H1 (cell line): ENCODE data around the gene TNIK. TPM values are rescaled to one million over a fixed set of nuclear protein-coding genes. Genes with fewer than 3 reads are reported as not detected.

Experiments used
- CTCF ChIA-PET: fragments of 300-600 bp; sonication (Branson Sonifier 250); formaldehyde crosslinking; loops from one replicate; lab custom pipeline; 2021; ENCODE audit not compliant: partially characterized antibody; lab: Charles Lee
- POLR2A ChIA-PET: fragments of 300-600 bp; sonication (Branson Sonifier 250); formaldehyde crosslinking; loops from one replicate; lab custom pipeline; 2021; ENCODE audit warnings: inconsistent platforms; ENCODE audit not compliant: partially characterized antibody; lab: Charles Lee
- DNase-seq, 2 experiments: peaks; one replicate each; pipeline versions ENCODE4 v3.0.0 to v3.0.0-alpha.2; 2010 to 2022; ENCODE audit warnings: low spot score in 2 of 2, low read depth in 1 of 2, mixed read lengths in 1 of 2
- FAIRE-seq: peaks from 2 replicates; lab custom pipeline; 2011; peaks lifted over from hg19 to GRCh38; lab: Jason Lieb, UNC
- H2AFZ ChIP-seq: 2 replicates; pipeline ENCODE4 v1.8.1; 2012; ENCODE audit warnings: low read length, inconsistent platforms
- H2AK5ac ChIP-seq: 2 replicates; pipeline ENCODE4 v1.6.1; 2013; ENCODE audit warnings: low read depth, low read length
- H2BK120ac ChIP-seq: replicated peaks from 2 replicates; pipeline ENCODE3; 2013; ENCODE audit warnings: low read depth, low read length, inconsistent platforms
- H2BK12ac ChIP-seq: 2 replicates; pipeline ENCODE4 v1.6.1; 2013; ENCODE audit warnings: low read depth, low read length
- H2BK15ac ChIP-seq: 2 replicates; pipeline ENCODE4 v1.6.1; 2013; ENCODE audit warnings: low read length
- H2BK20ac ChIP-seq: 2 replicates; pipeline ENCODE4 v1.6.1; 2013; ENCODE audit warnings: low read length
- H2BK5ac ChIP-seq: 2 replicates; pipeline ENCODE4 v1.6.1; 2013; ENCODE audit warnings: low read depth, low read length
- H3K14ac ChIP-seq: 2 replicates; pipeline ENCODE4 v1.6.1; 2013; ENCODE audit warnings: inconsistent platforms; ENCODE audit not compliant: insufficient read length
- H3K18ac ChIP-seq: 2 replicates; pipeline ENCODE4 v1.6.1; 2013; ENCODE audit warnings: low read length; ENCODE audit errors: extremely low read depth
- H3K23ac ChIP-seq: 2 replicates; pipeline ENCODE4 v1.6.1; 2013; ENCODE audit warnings: inconsistent platforms; ENCODE audit not compliant: insufficient read length
- H3K23me2 ChIP-seq: 2 replicates; pipeline ENCODE4 v1.6.1; 2013; ENCODE audit warnings: low read depth, low read length
- H3K27ac ChIP-seq: 2 replicates; pipeline ENCODE4 v1.6.1; 2011; ENCODE audit warnings: low read depth, low read length, inconsistent platforms
- H3K27me3 ChIP-seq, 4 experiments: replicated peaks in 1 of 4; 1 replicate in 1 of 4; 2 replicates in 3 of 4; pipeline versions ENCODE4 v1.6.1 to v1.8.1; 2011 to 2013; ENCODE audit warnings: low read length in 3 of 4, mild to moderate bottlenecking in 3 of 4, inconsistent platforms in 2 of 4, mixed read lengths in 2 of 4, moderate library complexity in 1 of 4; ENCODE audit not compliant: control insufficient read depth in 3 of 4, insufficient read depth in 3 of 4; ENCODE audit errors: extremely low read depth in 1 of 4
- H3K36me3 ChIP-seq, 4 experiments: 2 replicates each; pipeline versions ENCODE4 v1.6.1 to v1.8.1; 2011 to 2013; ENCODE audit warnings: mild to moderate bottlenecking in 4 of 4, low read length in 3 of 4, moderate library complexity in 2 of 4, control low read depth in 1 of 4, inconsistent platforms in 1 of 4; ENCODE audit not compliant: insufficient read depth in 4 of 4, control insufficient read depth in 2 of 4
- H3K4ac ChIP-seq: replicated peaks from 2 replicates; pipeline ENCODE3; 2013; ENCODE audit warnings: low read length, low read depth, mixed read lengths, inconsistent platforms; ENCODE audit not compliant: insufficient read length
- H3K4me1 ChIP-seq, 4 experiments: replicated peaks in 1 of 4; 1 replicate in 1 of 4; 2 replicates in 3 of 4; pipeline versions ENCODE4 v1.6.1 to v1.8.1; 2011 to 2013; ENCODE audit warnings: low read length in 3 of 4, inconsistent platforms in 2 of 4, mixed read lengths in 1 of 4; ENCODE audit not compliant: insufficient read depth in 4 of 4, control insufficient read depth in 3 of 4
- H3K4me2 ChIP-seq, 2 experiments: 2 replicates each; pipeline versions ENCODE4 v1.6.1 to v1.8.1; 2011 to 2013; ENCODE audit warnings: low read depth in 2 of 2, low read length in 2 of 2, control low read depth in 1 of 2, inconsistent platforms in 1 of 2, mild to moderate bottlenecking in 1 of 2; ENCODE audit not compliant: insufficient read depth in 1 of 2
- H3K4me3 ChIP-seq, 4 experiments: fragments of 200-600, 300-600 bp in 1 of 4; sonication (generic), shearing (Covaris generic), sonication (Bioruptor Twin) in 1 of 4; 2 replicates each; pipeline versions ENCODE4 v1.5.1 to v1.8.1; 2011 to 2016; ENCODE audit warnings: low read length in 4 of 4, low read depth in 3 of 4, control low read depth in 2 of 4, inconsistent platforms in 2 of 4, mild to moderate bottlenecking in 2 of 4, mixed read lengths in 1 of 4, moderate library complexity in 1 of 4; ENCODE audit not compliant: insufficient read depth in 2 of 4; ENCODE audit errors: extremely low read depth in 1 of 4
- H3K56ac ChIP-seq: replicated peaks from 2 replicates; pipeline ENCODE3; 2013; ENCODE audit warnings: low read depth, mild to moderate bottlenecking, mixed read lengths, low read length, inconsistent platforms; ENCODE audit not compliant: insufficient read length
- H3K79me1 ChIP-seq: 2 replicates; pipeline ENCODE4 v1.6.1; 2013; ENCODE audit warnings: low read depth, low read length, control low read depth
- H3K79me2 ChIP-seq, 2 experiments: 2 replicates each; pipeline versions ENCODE4 v1.6.1 to v1.8.1; 2012 to 2013; ENCODE audit warnings: low read length in 2 of 2, mild to moderate bottlenecking in 2 of 2, inconsistent platforms in 1 of 2; ENCODE audit not compliant: insufficient read depth in 2 of 2, control insufficient read depth in 1 of 2
- H3K9ac ChIP-seq, 4 experiments: replicated peaks in 1 of 4; 1 replicate in 1 of 4; 2 replicates in 3 of 4; pipeline versions ENCODE4 v1.6.1 to v1.8.1; 2011 to 2013; ENCODE audit warnings: low read depth in 3 of 4, low read length in 3 of 4, control low read depth in 2 of 4, mild to moderate bottlenecking in 2 of 4, moderate library complexity in 2 of 4, inconsistent platforms in 1 of 4; ENCODE audit errors: extremely low read depth in 1 of 4
- H3K9me3 ChIP-seq, 2 experiments: 2 replicates each; pipeline versions ENCODE4 v1.6.1 to v1.8.1; 2012 to 2013; ENCODE audit warnings: mild to moderate bottlenecking in 2 of 2, moderate library complexity in 2 of 2, control low read depth in 1 of 2, inconsistent platforms in 1 of 2, low read depth in 1 of 2, low read length in 1 of 2, mixed read lengths in 1 of 2; ENCODE audit not compliant: insufficient read depth in 2 of 2
- H4K20me1 ChIP-seq, 2 experiments: replicated peaks in 1 of 2; 2 replicates each; pipeline versions ENCODE3 to v1.8.1; 2011 to 2013; ENCODE audit warnings: inconsistent platforms in 2 of 2, low read length in 2 of 2, mild to moderate bottlenecking in 1 of 2; ENCODE audit not compliant: insufficient read depth in 2 of 2, control insufficient read depth in 1 of 2
- H4K5ac ChIP-seq: 2 replicates; pipeline ENCODE4 v1.6.1; 2013; ENCODE audit warnings: low read length, low read depth, mixed read lengths, inconsistent platforms; ENCODE audit not compliant: insufficient read length
- H4K8ac ChIP-seq: 2 replicates; pipeline ENCODE4 v1.8.0; 2013; ENCODE audit warnings: mild to moderate bottlenecking, moderate library complexity, low read length, inconsistent platforms; ENCODE audit not compliant: insufficient read depth; ENCODE audit errors: extremely low read depth
- H4K91ac ChIP-seq: replicated peaks from 2 replicates; pipeline ENCODE3; 2013; ENCODE audit warnings: low read length, mixed read lengths, inconsistent platforms; ENCODE audit not compliant: insufficient read length
- ASH2L ChIP-seq: fragments of 200-600, 300-600 bp; sonication (generic); IDR thresholded peaks from one replicate; pipeline ENCODE4 v1.7.1; 2017; ENCODE audit warnings: low read length
- CHD1 ChIP-seq: IDR thresholded peaks from 2 replicates; pipeline ENCODE4 v1.6.1; 2012; ENCODE audit warnings: low read depth, low read length, improper control_type of control experiment
- CREB1 ChIP-seq: IDR thresholded peaks from 2 replicates; pipeline ENCODE4 v1.6.1; 2012; ENCODE audit warnings: inconsistent platforms
- RBBP5 ChIP-seq: IDR thresholded peaks from 2 replicates; pipeline ENCODE4 v1.7.1; 2012; ENCODE audit warnings: low read depth, mild to moderate bottlenecking, inconsistent platforms, low read length, moderate library complexity, borderline replicate concordance
- whole genome bisulfite sequencing, 2 experiments: shearing (Covaris generic) in 1 of 2; methylation state at CpG; one replicate each; pipeline versions ENCODE4 v1.1.6 to v1.1.7; 2013 to 2015; ENCODE audit warnings: low lambda C conversion rate in 2 of 2, mixed read lengths in 2 of 2, inconsistent platforms in 1 of 2, low coverage in 1 of 2, missing lambda C conversion rate in 1 of 2; ENCODE audit not compliant: insufficient replicate concordance in 2 of 2, insufficient coverage in 1 of 2, insufficient read length in 1 of 2; ENCODE audit errors: extremely low coverage in 1 of 2, missing lambda C conversion rate in 1 of 2; 5-methylcytosine and 5-hydroxymethylcytosine counted together
- polyA plus RNA-seq, 7 experiments: library from polyadenylated mRNA; depleted of rRNA in 3 of 7; stranded (reverse) in 5 of 7; unstranded in 2 of 7; fragments of >200 nt in 5 of 7; fragments of 200-250 nt in 2 of 7; gene quantifications; 1 replicate in 5 of 7; 2 replicates in 1 of 7; 4 replicates in 1 of 7; pipeline versions ENCODE4 v1.2.1 to v1.2.3, GENCODE V29; 2011 to 2013; ENCODE audit warnings: missing spikeins in 2 of 7, mixed read lengths in 2 of 7
- total RNA-seq: library from RNA; stranded (reverse); fragmentation: NEBNext Ultra II Directional; extraction: Animal tissue kit (Norgen Biotek cat#: 25700); gene quantifications from 2 replicates; pipeline ENCODE4 v1.2.1, GENCODE V29; 2021
- TF ChIP-seq, protein P1 (sequence below): IDR thresholded peaks from 2 replicates; pipeline ENCODE4 v1.6.1; 2012; ENCODE audit warnings: inconsistent platforms

The TNIK gene
- total and polyA plus RNA-seq, 2 of the 8 experiments (the other 6 are each of a cell fraction or from before 2014, with no cell fraction given): 7.4 to 42.0 TPM

DNA sequence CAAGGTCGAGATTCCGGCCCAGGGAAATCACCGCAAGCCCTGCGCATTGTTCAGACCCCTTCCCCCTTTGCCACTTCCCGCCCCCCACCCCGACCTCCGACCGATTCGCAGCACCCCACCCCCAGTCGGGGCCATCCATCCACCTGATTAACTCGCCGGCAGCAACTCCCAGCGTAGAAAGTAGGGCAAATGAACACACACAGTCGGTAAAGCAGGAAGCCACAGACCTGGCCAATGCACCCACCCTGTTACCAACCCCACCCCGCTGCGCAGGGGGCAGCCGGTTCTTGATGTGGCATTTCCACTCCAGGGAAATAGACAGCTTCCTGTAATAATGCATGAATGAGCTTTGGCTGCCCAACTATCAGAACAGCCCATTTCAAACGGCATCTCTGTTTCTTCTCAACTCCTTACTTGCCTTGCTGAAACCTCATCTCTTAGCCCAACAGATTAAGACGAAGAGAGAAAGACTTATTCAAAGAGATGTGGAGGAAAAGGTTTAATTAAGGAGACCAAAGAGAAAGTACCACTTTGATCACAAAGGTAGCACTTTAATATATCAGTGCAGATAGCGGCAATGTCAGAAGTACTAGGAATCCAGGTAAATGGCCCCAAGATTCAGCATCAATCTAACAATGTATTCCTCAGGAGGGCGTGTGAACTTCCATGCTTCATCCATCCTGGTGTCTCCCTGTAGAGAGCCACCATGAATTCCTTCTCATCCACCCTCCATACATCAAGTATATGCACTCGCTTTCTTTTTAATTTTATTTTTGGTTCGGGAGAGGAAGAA lies 1.9 kb downstream of the TNIK start:
- Histone ChIP-seq H2BK12ac (peak overlapping the region; percentile 72), H3K27ac (no peak overlapping the region), H4K5ac (no peak overlapping the region), H2BK20ac (no peak overlapping the region), H2BK120ac (peak overlapping the region; percentile 88), H2BK15ac (no peak overlapping the region), H4K20me1 (no peaks in the 10 kb centered on the region), H2BK5ac (peak overlapping the region; percentile 21; the same call in 1 of the 2 replicates), H3K27me3 (peaks cover 0 to 12% (median 6%) of the 10 kb centered on the region in 4 experiments; a peak in 4 of 7 replicates), H3K18ac (peak overlapping the region; percentile 33; the same call in 1 of the 2 replicates), H3K79me2 (peaks cover 0 to 54% of the 10 kb centered on the region in 2 experiments; a peak in 3 of 4 replicates), H3K4ac (peak overlapping the region; percentile 19), H3K4me3 (peak overlapping the region; percentile 64 to 85 (median 80)), H3K4me1 (peaks cover 8 to 31% (median 20%) of the 10 kb centered on the region in 4 experiments; a peak in 6 of 7 replicates), H3K79me1 (no peaks in the 10 kb centered on the region), H3K23ac (no peak overlapping the region), H3K9ac (peak overlapping the region in 1 of 4 experiments; percentile 41; a peak in 3 of 7 replicates), H3K14ac (no peak overlapping the region), H3K56ac (no peak overlapping the region), H3K36me3 (no peaks in the 10 kb centered on the region), H3K9me3 (no peaks in the 10 kb centered on the region), H2AFZ (no peak overlapping the region), H2AK5ac (no peak overlapping the region), H4K8ac (no peak overlapping the region), H4K91ac (peak overlapping the region; percentile 54), H3K4me2 (peak overlapping the region; percentile 86 to 91), H3K23me2 (peaks cover 22% of the 10 kb centered on the region)
- FAIRE-seq (no peak), DNase-seq (no peak)
- 2% methylated on average over 17 of the region's 23 CpGs; no CpG with 5 or more reads in 1 of the 2 experiments for WGBS, 2 experiments
- CTCF ChIA-PET: interaction anchor here (1.2 kb wide), 1 partner anchor 287 kb away, joined by 3 read pairs; no protein-coding TSS in a partner anchor
- POLR2A ChIA-PET: interaction anchor here (0.7 to 1.2 kb wide), 4 partner anchors 18 to 295 kb away, joined by 3 to 4 read pairs (median 4); no protein-coding TSS in a partner anchor
- TF ChIP-seq CREB1 (no peak), CHD1 (no peak), RBBP5 (no peak), ASH2L (peak; percentile 46)
- TF ChIP-seq, protein P1, sequence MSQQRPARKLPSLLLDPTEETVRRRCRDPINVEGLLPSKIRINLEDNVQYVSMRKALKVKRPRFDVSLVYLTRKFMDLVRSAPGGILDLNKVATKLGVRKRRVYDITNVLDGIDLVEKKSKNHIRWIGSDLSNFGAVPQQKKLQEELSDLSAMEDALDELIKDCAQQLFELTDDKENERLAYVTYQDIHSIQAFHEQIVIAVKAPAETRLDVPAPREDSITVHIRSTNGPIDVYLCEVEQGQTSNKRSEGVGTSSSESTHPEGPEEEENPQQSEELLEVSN: no peak
